ENCODE measurements around the gene SEC22B.
"Not testable (repeated sequence)": the region's sequence is repeated elsewhere in the genome, so short reads cannot be mapped to it uniquely, and the experiment has no call there.

- not testable (repeated sequence) for TF ChIP-seq CTCF (conservative IDR thresholded peaks at IDR 0.05 in 1 of 2, IDR thresholded peaks at IDR 0.05 in 1 of 2; ENCODE audit: extremely low read depth in 1 of 2, insufficient read depth in 1 of 2, low read depth in 1 of 2, low read length in 2 of 2); EZH2 (IDR thresholded peaks at IDR 0.05; ENCODE audit: borderline replicate concordance, low read length)
Measured at GRCh38 chr1:120117371-120118177, 58.7 kb downstream of the SEC22B start.
